Fibroblast of villous mesenchyme (primary cell): ENCODE results near the gene HOXC4. TPM values are rescaled to one million over a fixed set of nuclear protein-coding genes. Genes with fewer than 3 reads are reported as not detected.

Experiments
- DNase-seq: peaks from one replicate; pipeline ENCODE4 v3.0.0-alpha.2; 2010; ENCODE audit warnings: low read depth
- H3K4me3 ChIP-seq: 2 replicates; pipeline ENCODE4 v1.5.1; 2011; ENCODE audit warnings: low read depth, mild to moderate bottlenecking, low read length
- total RNA-seq: library from RNA; depleted of rRNA; stranded (reverse); fragments of >200 nt; gene quantifications from 2 replicates; pipeline ENCODE4 v1.2.3, GENCODE V29; 2012
- TF ChIP-seq, protein P1 (sequence below): IDR thresholded peaks from 2 replicates; pipeline ENCODE4 v1.5.1; 2012; ENCODE audit warnings: low read depth, mild to moderate bottlenecking, low read length; ENCODE audit not compliant: insufficient read depth

The HOXC4 gene
- total RNA-seq, 1 donor = under 0.01 TPM

DNA sequence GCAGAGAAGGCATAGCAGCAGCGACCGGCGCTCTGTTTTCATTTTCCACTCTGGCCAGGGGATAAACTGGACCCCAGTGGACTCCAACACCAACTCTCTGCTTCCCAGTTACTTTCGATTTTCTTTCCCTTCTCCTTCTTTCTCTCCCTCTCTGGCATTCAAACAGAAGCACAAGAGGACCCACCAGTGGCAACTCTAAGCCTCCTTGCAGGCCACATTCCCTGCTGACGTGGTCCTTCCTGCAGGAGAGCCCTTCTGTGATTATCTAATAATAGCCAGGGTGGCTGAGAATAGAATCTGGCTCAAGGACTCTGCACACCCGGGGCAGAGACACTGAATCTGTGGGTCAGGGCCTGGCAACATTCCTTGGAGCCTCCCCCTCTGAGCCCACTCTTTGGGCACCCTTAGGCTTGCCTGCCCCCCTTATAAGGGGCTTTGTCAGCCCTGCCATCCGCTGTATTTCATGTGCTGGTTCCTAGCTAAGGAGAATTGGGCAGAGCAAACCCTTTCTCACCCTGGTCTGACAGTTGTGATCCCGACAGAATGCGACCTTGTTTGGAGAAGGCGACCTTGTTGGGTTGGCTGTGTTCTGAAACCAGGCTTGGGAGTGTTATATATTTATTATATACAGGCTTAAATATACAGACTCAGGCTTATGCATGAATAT lies 33.6 kb upstream of the HOXC4 start:
- TF ChIP-seq, protein P1, sequence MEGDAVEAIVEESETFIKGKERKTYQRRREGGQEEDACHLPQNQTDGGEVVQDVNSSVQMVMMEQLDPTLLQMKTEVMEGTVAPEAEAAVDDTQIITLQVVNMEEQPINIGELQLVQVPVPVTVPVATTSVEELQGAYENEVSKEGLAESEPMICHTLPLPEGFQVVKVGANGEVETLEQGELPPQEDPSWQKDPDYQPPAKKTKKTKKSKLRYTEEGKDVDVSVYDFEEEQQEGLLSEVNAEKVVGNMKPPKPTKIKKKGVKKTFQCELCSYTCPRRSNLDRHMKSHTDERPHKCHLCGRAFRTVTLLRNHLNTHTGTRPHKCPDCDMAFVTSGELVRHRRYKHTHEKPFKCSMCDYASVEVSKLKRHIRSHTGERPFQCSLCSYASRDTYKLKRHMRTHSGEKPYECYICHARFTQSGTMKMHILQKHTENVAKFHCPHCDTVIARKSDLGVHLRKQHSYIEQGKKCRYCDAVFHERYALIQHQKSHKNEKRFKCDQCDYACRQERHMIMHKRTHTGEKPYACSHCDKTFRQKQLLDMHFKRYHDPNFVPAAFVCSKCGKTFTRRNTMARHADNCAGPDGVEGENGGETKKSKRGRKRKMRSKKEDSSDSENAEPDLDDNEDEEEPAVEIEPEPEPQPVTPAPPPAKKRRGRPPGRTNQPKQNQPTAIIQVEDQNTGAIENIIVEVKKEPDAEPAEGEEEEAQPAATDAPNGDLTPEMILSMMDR = no peak
- peak overlapping the region; percentile 95 for H3K4me3 ChIP-seq
- peak; percentile 75 for DNase-seq

DNA sequence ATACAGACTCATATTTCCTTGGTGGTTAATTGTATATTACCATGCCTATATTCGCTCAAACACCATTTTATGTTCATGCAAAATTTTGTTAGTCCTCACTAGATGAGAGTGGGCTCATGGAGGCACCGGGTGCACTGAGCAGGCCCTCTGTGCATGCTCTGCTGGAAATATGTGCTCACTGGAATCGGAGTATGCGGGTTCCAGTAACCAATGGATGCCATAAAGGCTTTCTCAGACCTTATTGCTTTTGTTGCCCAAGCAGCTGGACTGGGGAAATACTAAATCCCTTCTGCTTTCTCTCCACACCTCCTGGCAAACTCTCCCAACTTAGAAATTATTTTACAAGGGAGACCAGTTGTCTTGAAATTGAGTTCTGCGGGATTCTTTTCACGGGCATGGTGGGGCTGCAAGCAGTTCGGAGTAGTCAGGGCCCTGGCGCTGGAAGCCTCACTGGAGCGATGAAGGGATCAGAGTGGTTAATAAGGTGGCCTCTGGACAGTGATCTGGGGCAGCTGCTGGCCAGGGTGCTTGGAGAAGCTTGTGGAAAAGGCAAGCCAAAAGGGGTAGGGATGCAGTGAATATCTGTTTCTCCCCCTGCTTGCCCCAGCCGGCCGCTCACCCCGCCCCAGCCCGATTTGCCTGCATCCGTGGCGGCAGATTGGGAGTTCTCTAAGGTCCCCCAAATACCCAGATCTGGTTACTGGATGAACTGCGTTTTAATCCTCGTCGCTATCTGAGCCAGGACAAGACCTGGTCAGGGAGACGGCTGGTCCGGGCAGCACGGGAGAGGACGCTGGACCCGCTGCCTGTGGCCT lies 32.8 kb upstream of the HOXC4 start:
- TF ChIP-seq, protein P1 = no peak
- H3K4me3 ChIP-seq = peak overlapping the region; percentile 95
- no peak for DNase-seq

DNA sequence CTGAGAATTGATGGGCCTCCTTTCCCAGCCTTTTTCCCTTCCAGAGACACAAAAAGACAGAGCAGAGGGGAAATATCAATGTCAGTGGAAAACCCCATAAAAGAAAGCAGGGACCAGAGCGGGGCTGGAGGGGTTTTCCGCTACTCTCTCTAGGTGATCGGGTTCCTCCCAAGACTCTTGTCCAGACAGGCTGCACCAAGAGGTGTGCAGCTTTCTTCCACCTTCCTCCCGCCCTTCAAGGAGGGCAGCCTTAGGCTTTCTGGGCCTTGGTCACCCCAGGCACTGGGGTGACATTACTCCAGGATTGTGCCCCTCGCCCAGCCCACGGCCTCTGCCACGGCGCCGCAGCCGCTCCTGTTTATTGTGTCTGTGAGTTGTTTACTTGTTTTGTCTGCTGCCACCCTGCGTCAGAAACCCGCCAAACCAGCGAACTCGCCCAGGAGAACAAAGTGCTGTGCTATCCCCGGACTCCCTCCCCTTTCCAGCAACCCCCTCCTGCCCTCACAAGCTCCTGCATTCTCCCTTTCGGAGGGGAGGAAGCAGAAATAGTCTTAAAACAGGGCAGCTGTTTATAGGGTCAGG lies 32.1 kb upstream of the HOXC4 start:
- TF ChIP-seq, protein P1 = no peak
- peak overlapping the region; percentile 95 for H3K4me3 ChIP-seq
- no peak for DNase-seq

DNA sequence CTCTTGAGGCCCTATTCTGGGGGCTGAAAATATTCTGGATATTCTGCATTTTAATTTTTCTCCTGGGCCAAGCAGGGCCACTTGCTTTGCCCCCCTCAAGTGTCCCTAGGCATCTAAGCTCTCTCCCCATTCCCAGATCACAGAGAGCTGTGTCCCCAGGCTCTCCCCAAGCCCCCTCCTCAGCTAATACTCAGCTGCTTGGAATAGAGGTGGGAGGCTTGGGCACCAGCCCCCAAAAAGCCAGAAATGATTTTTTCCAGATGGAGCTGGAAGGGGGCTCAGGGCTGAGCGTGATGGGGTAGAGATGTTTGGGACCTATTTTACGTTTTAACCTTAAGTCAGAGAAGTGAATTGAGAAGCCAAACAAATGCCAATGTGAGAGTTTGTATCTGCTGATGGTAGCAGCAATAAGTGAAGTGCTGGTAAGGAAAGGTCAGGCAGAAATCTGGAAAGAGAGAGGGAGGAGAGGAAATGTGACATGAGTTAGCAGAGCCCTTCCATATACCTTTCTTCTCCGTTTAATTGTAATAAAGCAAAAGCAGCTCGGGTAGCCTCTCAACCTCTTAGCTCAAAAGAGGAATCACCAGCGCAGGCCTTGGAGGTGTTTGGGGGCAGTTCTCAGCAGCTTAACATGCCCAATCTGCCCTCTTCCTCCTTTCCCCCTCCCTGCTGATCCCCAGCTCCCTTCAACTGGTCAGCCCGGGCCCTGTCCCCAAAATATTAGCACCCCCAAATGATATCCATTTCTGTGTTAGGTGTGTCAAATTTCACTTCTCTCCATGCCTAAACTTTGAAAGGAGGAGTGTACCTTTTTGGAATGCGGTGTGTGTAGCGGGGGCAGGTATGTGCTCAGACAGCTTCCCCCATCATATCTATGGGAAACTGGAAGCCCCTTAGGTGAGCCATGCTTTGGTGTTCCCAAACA lies 30.4 kb upstream of the HOXC4 start:
- peak overlapping the region; percentile 36 for H3K4me3 ChIP-seq
- TF ChIP-seq, protein P1 = no peak
- DNase-seq = no peak

DNA sequence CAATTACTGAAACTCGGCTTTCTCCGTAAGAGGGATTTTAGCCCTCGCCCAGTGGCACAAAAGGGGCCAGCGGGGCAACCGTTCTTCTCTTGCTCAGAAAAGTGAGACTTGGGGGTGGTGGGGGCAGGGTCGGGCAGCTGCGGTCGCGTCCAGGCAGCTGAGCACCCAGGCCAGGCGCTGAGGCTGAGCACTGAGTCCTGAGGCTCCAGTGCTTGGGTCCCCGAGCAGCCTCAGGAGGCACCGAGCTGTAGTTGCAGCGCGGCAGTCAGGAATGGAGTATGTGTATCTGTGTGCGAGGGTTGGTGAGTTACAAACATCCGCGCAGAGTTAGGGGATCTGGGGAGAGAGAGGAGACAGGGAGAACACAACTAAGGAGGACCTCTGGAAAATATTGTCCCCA lies 29.5 kb upstream of the HOXC4 start:
- TF ChIP-seq, protein P1 = no peak
- peak overlapping the region; percentile 36 for H3K4me3 ChIP-seq
- DNase-seq = no peak
